GM21381 (cell line): ENCODE data around the gene PARD3B.

Source experiments
- ATAC-seq: cut with Tn5 transposase; IDR thresholded peaks from one replicate; pipeline ENCODE4 v1.9.1; 2021; ENCODE audit warnings: mild to moderate bottlenecking, moderate library complexity; ENCODE audit not compliant: unreplicated experiment

The PARD3B gene

GRCh38 chr2:205033431-205033830 is 488.2 kb downstream of the PARD3B start:
- no peak for ATAC-seq

GRCh38 chr2:205034034-205034433 is 488.8 kb downstream of the PARD3B start:
- ATAC-seq: no peak

DNA sequence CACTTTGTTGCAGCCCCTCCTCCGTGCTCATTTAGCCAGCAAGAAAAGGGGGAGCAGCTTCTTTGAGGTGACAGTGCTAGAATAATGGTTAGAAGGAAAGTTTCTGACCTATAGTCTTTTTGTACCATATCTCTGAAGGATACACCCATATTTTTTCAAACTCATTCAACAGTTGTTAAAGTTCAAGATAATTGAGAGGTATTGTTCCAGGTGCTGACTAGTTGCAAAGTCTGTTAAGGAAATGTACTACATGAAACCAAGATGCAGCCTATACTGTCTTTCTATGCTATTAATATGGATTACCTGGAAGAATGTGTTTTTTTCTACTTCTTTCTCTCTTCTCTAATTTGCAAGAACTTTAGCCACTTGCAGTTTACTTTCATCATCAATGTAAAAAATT is 495.0 kb downstream of the PARD3B start:
- no peak for ATAC-seq

- no peak for ATAC-seq
Observed at GRCh38 chr2:205041472-205042130, 496.3 kb downstream of the PARD3B start.

- no peak for ATAC-seq
Observed at GRCh38 chr2:205043285-205043684, 498.0 kb downstream of the PARD3B start.

GRCh38 chr2:205045706-205046105 is 500.4 kb downstream of the PARD3B start:
- no peak for ATAC-seq

DNA sequence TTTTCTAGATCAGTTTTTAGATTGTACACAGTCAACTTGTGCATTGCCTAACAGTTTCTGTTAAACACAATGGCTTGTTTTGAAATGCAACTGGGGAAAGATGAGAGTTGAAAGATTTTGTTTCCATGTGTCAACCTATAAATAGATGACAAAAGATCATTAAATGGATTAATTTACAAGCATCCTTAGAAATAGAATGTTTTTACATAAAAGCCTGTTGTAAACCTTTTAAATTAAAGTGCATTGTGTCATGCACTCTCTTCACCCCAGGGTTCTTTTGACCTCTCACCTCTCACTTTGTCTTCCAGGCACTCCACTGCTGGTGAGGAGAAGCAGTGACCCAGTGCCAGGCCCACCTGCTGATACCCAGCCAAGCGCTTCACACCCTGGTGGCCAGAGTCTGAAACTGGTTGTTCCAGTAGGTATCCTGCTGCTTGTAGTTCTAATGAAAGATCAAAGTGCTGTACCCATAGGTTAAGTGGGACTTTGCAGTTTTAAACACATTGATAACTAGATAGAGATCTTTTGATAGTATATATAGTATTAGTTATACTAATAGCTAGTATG is 502.1 kb downstream of the PARD3B start:
- no peak for ATAC-seq

DNA sequence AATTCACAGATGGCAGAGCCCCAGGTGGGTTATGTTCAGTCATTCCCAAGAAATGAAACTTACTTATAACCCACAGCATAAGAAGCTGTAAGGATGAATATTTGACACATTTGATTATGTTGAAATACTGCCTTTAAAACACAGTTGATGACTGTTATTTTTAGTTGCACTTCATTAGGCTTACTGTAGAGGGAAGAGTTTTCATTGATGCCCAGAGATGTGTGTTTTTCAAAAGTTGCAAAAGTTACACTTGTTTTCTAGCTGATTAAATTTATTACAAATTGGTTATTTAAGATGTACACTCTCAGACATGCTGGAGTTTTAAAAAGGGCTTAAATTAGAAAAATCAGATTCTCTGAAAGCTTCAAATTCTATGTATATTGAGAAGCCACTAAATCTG is 506.1 kb downstream of the PARD3B start:
- ATAC-seq: no peak

DNA sequence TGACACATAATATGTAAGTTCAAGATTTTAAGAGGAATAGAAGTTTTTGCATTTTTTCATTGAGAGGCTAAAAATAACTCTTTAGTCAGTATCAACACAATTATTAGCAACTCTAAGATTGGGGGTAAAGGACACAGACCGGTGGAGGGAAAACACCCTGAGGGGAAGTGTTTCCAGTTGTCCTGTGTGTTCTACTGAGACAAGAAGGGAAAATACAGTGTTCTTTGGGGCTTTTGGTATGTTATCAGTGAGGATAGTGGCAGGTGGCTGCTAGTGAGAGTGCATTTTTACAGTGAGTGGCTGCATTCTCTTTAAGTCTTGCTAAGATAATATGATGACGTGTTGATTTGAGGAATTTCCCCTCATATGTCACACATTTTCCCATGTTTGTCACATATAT is 507.5 kb downstream of the PARD3B start:
- ATAC-seq: no peak

GRCh38 chr2:205053827-205054410 is 508.6 kb downstream of the PARD3B start:
- ATAC-seq: no peak

GRCh38 chr2:205054789-205055188 is 509.5 kb downstream of the PARD3B start:
- ATAC-seq: no peak

DNA sequence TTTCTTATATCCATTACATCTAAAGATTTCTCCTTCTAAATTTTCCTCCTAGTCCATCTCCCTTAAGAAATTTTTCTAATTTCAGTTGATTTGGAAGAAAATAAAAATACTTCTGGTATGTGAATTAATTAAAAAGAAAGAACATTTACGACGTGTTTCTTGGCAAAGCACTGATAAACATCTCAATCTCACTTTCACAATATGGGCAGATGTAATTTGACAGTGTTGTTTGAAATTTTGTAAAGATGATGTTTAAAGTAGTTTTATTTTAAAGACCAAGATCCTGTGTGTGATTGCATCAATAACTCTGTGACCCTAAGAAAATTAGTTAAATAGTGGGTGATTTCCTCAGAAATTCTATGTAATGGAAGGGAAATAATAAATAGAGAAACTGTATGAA is 510.0 kb downstream of the PARD3B start:
- ATAC-seq: no peak

- ATAC-seq: no peak
Observed at GRCh38 chr2:205056151-205056561, 510.9 kb downstream of the PARD3B start.

- no peak for ATAC-seq
Observed at GRCh38 chr2:205058409-205058808, 513.1 kb downstream of the PARD3B start.

GRCh38 chr2:205060269-205060668 is 515.0 kb downstream of the PARD3B start:
- no peak for ATAC-seq

DNA sequence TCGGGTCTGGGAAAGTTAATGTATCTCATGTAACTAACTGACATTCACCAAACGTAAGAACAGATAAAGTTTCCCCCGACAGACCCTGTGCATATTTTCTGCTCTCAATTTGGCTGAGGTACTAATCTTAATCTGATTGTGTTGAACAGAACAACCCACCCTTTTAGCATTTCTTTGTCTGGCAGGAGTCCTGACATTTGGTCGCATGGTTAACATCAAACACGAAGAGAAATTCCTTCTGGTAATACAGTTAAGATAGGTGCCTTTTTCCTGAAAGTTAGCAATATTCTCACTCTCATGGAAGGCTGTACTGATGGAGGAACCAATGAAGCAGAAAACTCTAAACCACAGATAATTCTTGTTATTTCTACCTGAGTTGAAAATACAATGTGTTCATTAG is 520.8 kb downstream of the PARD3B start:
- ATAC-seq: no peak

DNA sequence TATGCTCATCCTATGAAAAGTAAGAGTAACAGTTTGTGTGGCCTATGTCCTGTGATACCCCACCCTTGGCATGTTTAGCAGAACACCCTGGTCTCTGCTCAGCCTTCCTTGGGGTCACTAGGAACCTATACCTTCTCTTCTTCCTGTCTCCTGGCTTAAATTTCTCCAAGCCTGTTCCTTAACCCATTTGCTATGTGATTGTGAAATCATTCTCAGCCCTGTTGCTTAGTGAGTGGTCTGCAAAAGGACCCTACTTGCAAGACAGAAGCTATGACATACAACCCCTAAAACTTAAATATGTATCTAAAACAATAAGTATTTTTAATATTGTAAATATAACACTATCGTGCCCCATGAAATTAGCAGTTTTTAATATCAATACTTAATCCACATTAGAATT is 524.7 kb downstream of the PARD3B start:
- no peak for ATAC-seq

DNA sequence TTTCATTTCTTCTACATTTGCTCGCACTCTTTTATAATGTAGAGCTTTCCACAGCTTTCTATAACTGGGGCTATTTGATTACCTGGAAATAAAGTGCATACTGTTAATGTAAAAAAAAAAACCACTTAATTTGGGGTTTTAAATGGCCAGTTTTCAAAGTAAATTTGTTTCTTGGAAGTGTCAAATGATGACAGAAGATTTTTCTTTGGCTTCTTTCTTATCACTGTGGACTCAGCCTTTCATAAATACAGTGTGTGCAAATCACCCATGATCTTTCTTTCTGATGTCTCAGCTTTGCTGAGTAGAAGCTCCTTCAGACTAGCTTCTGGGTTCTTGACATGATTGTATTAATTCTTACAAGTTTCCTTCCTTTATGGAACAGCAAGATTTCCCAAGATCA is 525.6 kb downstream of the PARD3B start:
- no peak for ATAC-seq

DNA sequence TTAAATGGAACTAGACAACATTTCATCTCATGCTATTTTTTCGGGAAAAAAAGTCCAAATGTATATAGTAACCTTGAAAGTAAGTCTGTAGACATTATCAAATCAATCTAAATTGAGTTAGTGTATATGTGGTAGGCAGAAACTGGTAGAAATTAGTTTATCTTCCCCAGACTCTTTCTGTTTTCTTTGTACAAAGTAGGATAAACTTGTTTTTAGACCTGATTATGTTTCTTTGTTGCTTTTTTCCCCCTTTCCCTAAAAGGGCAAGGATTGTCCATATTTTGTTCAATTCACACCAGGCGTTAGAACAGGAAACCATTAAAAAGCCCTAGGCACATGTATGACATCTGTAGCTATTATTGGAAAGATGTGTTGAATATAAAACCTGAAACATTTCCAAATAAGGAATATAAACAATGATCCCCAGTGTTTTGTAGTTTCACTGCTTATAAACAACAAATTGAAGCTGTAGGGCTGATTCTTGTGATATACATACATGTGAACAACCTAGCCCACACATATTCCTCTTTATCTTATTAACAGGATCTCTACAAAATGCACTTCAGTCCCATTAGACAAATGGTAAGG is 528.3 kb downstream of the PARD3B start:
- ATAC-seq: no peak

DNA sequence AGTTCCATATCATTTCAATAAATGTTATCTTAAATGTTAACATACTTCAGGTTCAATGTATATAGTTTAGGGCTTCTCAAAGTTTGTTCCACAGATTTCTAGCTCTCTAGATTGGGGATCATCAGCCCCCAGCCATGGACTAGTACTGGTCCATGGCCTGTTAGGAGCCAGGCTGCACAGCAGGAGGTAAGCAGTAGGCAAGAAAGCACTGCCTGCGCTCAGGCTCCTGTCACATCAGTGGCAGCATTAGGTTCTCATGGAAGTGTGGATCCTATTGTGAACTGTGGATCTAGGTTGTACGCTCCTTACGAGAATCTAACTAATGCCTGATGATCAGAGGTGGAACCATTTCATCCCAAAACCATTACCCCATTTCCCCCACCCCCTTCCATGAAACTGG is 531.1 kb downstream of the PARD3B start:
- no peak for ATAC-seq

DNA sequence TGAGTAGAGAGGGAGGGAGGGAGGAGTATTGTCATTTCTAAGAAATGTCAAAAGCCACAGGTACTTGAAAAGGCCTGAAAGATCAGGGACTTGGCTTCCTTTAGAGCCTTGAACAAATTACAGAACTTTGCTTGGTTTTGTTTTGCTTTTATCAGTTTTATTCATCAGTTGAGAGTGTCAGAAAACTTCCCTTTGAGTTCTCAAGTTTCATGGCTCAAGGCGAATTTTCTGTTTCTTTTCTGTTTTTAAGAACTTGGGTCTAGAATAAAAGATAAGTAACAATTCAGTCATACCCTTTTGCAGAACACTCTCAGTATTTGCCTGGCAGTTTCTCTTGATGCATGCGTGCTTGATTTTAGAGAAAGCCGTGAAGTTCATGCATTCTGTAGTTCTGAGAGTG is 531.9 kb downstream of the PARD3B start:
- no peak for ATAC-seq

DNA sequence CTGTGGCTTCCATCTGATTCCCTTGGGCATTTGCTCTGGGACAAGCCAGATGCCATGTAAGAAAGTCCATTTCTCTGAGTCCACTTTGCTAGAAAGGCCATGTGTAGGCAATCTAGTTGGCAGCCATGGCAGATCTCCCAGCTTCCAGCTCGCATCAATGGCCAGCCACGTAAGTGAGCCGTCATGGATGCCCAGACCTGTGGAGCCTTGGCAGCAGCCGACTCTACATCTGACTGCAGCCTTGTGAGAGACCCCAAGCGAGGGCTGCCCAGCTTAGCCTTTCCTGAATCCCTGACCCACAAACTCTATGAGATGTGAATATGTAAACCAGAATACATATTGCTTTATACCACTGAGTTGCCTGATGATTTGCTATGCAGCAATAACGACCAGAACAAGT is 533.5 kb downstream of the PARD3B start:
- no peak for ATAC-seq
